H1 (cell line): Measurements from ENCODE around the gene NGEF. TPM values are rescaled to one million over a fixed set of nuclear protein-coding genes. Genes with fewer than 3 reads are reported as not detected.
A peak's percentile ranks its signal among the peaks of the same experiment; 100 is the strongest.

ENCODE experiments used
- CTCF ChIA-PET: fragments of 300-600 bp; sonication (Branson Sonifier 250); formaldehyde crosslinking; loops from one replicate; lab custom pipeline; 2021; ENCODE audit not compliant: partially characterized antibody; lab: Charles Lee
- POLR2A ChIA-PET: fragments of 300-600 bp; sonication (Branson Sonifier 250); formaldehyde crosslinking; loops from one replicate; lab custom pipeline; 2021; ENCODE audit warnings: inconsistent platforms; ENCODE audit not compliant: partially characterized antibody; lab: Charles Lee
- DNase-seq, 2 experiments: peaks; one replicate each; pipeline versions ENCODE4 v3.0.0 to v3.0.0-alpha.2; 2010 to 2022; ENCODE audit warnings: low spot score in 2 of 2, low read depth in 1 of 2, mixed read lengths in 1 of 2
- FAIRE-seq: peaks from 2 replicates; lab custom pipeline; 2011; peaks lifted over from hg19 to GRCh38; lab: Jason Lieb, UNC
- H2AFZ ChIP-seq: 2 replicates; pipeline ENCODE4 v1.8.1; 2012; ENCODE audit warnings: low read length, inconsistent platforms
- H2AK5ac ChIP-seq: 2 replicates; pipeline ENCODE4 v1.6.1; 2013; ENCODE audit warnings: low read depth, low read length
- H2BK120ac ChIP-seq: replicated peaks from 2 replicates; pipeline ENCODE3; 2013; ENCODE audit warnings: low read depth, low read length, inconsistent platforms
- H2BK12ac ChIP-seq: 2 replicates; pipeline ENCODE4 v1.6.1; 2013; ENCODE audit warnings: low read depth, low read length
- H2BK15ac ChIP-seq: 2 replicates; pipeline ENCODE4 v1.6.1; 2013; ENCODE audit warnings: low read length
- H2BK20ac ChIP-seq: 2 replicates; pipeline ENCODE4 v1.6.1; 2013; ENCODE audit warnings: low read length
- H2BK5ac ChIP-seq: 2 replicates; pipeline ENCODE4 v1.6.1; 2013; ENCODE audit warnings: low read depth, low read length
- H3K14ac ChIP-seq: 2 replicates; pipeline ENCODE4 v1.6.1; 2013; ENCODE audit warnings: inconsistent platforms; ENCODE audit not compliant: insufficient read length
- H3K18ac ChIP-seq: 2 replicates; pipeline ENCODE4 v1.6.1; 2013; ENCODE audit warnings: low read length; ENCODE audit errors: extremely low read depth
- H3K23ac ChIP-seq: 2 replicates; pipeline ENCODE4 v1.6.1; 2013; ENCODE audit warnings: inconsistent platforms; ENCODE audit not compliant: insufficient read length
- H3K23me2 ChIP-seq: 2 replicates; pipeline ENCODE4 v1.6.1; 2013; ENCODE audit warnings: low read depth, low read length
- H3K27ac ChIP-seq: 2 replicates; pipeline ENCODE4 v1.6.1; 2011; ENCODE audit warnings: low read depth, low read length, inconsistent platforms
- H3K27me3 ChIP-seq, 4 experiments: replicated peaks in 1 of 4; 1 replicate in 1 of 4; 2 replicates in 3 of 4; pipeline versions ENCODE4 v1.6.1 to v1.8.1; 2011 to 2013; ENCODE audit warnings: low read length in 3 of 4, mild to moderate bottlenecking in 3 of 4, inconsistent platforms in 2 of 4, mixed read lengths in 2 of 4, moderate library complexity in 1 of 4; ENCODE audit not compliant: control insufficient read depth in 3 of 4, insufficient read depth in 3 of 4; ENCODE audit errors: extremely low read depth in 1 of 4
- H3K36me3 ChIP-seq, 4 experiments: 2 replicates each; pipeline versions ENCODE4 v1.6.1 to v1.8.1; 2011 to 2013; ENCODE audit warnings: mild to moderate bottlenecking in 4 of 4, low read length in 3 of 4, moderate library complexity in 2 of 4, control low read depth in 1 of 4, inconsistent platforms in 1 of 4; ENCODE audit not compliant: insufficient read depth in 4 of 4, control insufficient read depth in 2 of 4
- H3K4ac ChIP-seq: replicated peaks from 2 replicates; pipeline ENCODE3; 2013; ENCODE audit warnings: low read length, low read depth, mixed read lengths, inconsistent platforms; ENCODE audit not compliant: insufficient read length
- H3K4me1 ChIP-seq, 4 experiments: replicated peaks in 1 of 4; 1 replicate in 1 of 4; 2 replicates in 3 of 4; pipeline versions ENCODE4 v1.6.1 to v1.8.1; 2011 to 2013; ENCODE audit warnings: low read length in 3 of 4, inconsistent platforms in 2 of 4, mixed read lengths in 1 of 4; ENCODE audit not compliant: insufficient read depth in 4 of 4, control insufficient read depth in 3 of 4
- H3K4me2 ChIP-seq, 2 experiments: 2 replicates each; pipeline versions ENCODE4 v1.6.1 to v1.8.1; 2011 to 2013; ENCODE audit warnings: low read depth in 2 of 2, low read length in 2 of 2, control low read depth in 1 of 2, inconsistent platforms in 1 of 2, mild to moderate bottlenecking in 1 of 2; ENCODE audit not compliant: insufficient read depth in 1 of 2
- H3K4me3 ChIP-seq, 4 experiments: fragments of 200-600, 300-600 bp in 1 of 4; sonication (generic), shearing (Covaris generic), sonication (Bioruptor Twin) in 1 of 4; 2 replicates each; pipeline versions ENCODE4 v1.5.1 to v1.8.1; 2011 to 2016; ENCODE audit warnings: low read length in 4 of 4, low read depth in 3 of 4, control low read depth in 2 of 4, inconsistent platforms in 2 of 4, mild to moderate bottlenecking in 2 of 4, mixed read lengths in 1 of 4, moderate library complexity in 1 of 4; ENCODE audit not compliant: insufficient read depth in 2 of 4; ENCODE audit errors: extremely low read depth in 1 of 4
- H3K56ac ChIP-seq: replicated peaks from 2 replicates; pipeline ENCODE3; 2013; ENCODE audit warnings: low read depth, mild to moderate bottlenecking, mixed read lengths, low read length, inconsistent platforms; ENCODE audit not compliant: insufficient read length
- H3K79me1 ChIP-seq: 2 replicates; pipeline ENCODE4 v1.6.1; 2013; ENCODE audit warnings: low read depth, low read length, control low read depth
- H3K79me2 ChIP-seq, 2 experiments: 2 replicates each; pipeline versions ENCODE4 v1.6.1 to v1.8.1; 2012 to 2013; ENCODE audit warnings: low read length in 2 of 2, mild to moderate bottlenecking in 2 of 2, inconsistent platforms in 1 of 2; ENCODE audit not compliant: insufficient read depth in 2 of 2, control insufficient read depth in 1 of 2
- H3K9ac ChIP-seq, 4 experiments: replicated peaks in 1 of 4; 1 replicate in 1 of 4; 2 replicates in 3 of 4; pipeline versions ENCODE4 v1.6.1 to v1.8.1; 2011 to 2013; ENCODE audit warnings: low read depth in 3 of 4, low read length in 3 of 4, control low read depth in 2 of 4, mild to moderate bottlenecking in 2 of 4, moderate library complexity in 2 of 4, inconsistent platforms in 1 of 4; ENCODE audit errors: extremely low read depth in 1 of 4
- H3K9me3 ChIP-seq, 2 experiments: 2 replicates each; pipeline versions ENCODE4 v1.6.1 to v1.8.1; 2012 to 2013; ENCODE audit warnings: mild to moderate bottlenecking in 2 of 2, moderate library complexity in 2 of 2, control low read depth in 1 of 2, inconsistent platforms in 1 of 2, low read depth in 1 of 2, low read length in 1 of 2, mixed read lengths in 1 of 2; ENCODE audit not compliant: insufficient read depth in 2 of 2
- H4K20me1 ChIP-seq, 2 experiments: replicated peaks in 1 of 2; 2 replicates each; pipeline versions ENCODE3 to v1.8.1; 2011 to 2013; ENCODE audit warnings: inconsistent platforms in 2 of 2, low read length in 2 of 2, mild to moderate bottlenecking in 1 of 2; ENCODE audit not compliant: insufficient read depth in 2 of 2, control insufficient read depth in 1 of 2
- H4K5ac ChIP-seq: 2 replicates; pipeline ENCODE4 v1.6.1; 2013; ENCODE audit warnings: low read length, low read depth, mixed read lengths, inconsistent platforms; ENCODE audit not compliant: insufficient read length
- H4K8ac ChIP-seq: 2 replicates; pipeline ENCODE4 v1.8.0; 2013; ENCODE audit warnings: mild to moderate bottlenecking, moderate library complexity, low read length, inconsistent platforms; ENCODE audit not compliant: insufficient read depth; ENCODE audit errors: extremely low read depth
- H4K91ac ChIP-seq: replicated peaks from 2 replicates; pipeline ENCODE3; 2013; ENCODE audit warnings: low read length, mixed read lengths, inconsistent platforms; ENCODE audit not compliant: insufficient read length
- SIN3A ChIP-seq, 2 experiments: IDR thresholded peaks in 1 of 2; conservative IDR thresholded peaks in 1 of 2; 2 replicates each; pipeline ENCODE4 v1.6.1; 2011 to 2012; ENCODE audit warnings: low read length in 2 of 2, improper control_type of control experiment in 1 of 2, low read depth in 1 of 2, mild to moderate bottlenecking in 1 of 2
- SP1 ChIP-seq: IDR thresholded peaks from 2 replicates; pipeline ENCODE4 v1.6.1; 2011; ENCODE audit warnings: low read depth, low read length
- SUZ12 ChIP-seq: fragments of 200-600 bp; sonication (generic); IDR thresholded peaks from 2 replicates; pipeline ENCODE4 v1.6.1; 2012; ENCODE audit warnings: mild to moderate bottlenecking, inconsistent platforms, low read length, moderate library complexity, mixed read lengths
- TBP ChIP-seq: IDR thresholded peaks from 2 replicates; pipeline ENCODE4 v1.6.1; 2011; ENCODE audit warnings: low read depth, low read length, improper control_type of control experiment
- YY1 ChIP-seq: IDR thresholded peaks from 2 replicates; pipeline ENCODE4 v1.6.1; 2011; ENCODE audit warnings: low read depth, mild to moderate bottlenecking, low read length
- WGBS, 2 experiments: shearing (Covaris generic) in 1 of 2; methylation state at CpG; one replicate each; pipeline versions ENCODE4 v1.1.6 to v1.1.7; 2013 to 2015; ENCODE audit warnings: low lambda C conversion rate in 2 of 2, mixed read lengths in 2 of 2, inconsistent platforms in 1 of 2, low coverage in 1 of 2, missing lambda C conversion rate in 1 of 2; ENCODE audit not compliant: insufficient replicate concordance in 2 of 2, insufficient coverage in 1 of 2, insufficient read length in 1 of 2; ENCODE audit errors: extremely low coverage in 1 of 2, missing lambda C conversion rate in 1 of 2; 5-methylcytosine and 5-hydroxymethylcytosine counted together
- polyA plus RNA-seq, 7 experiments: library from polyadenylated mRNA; depleted of rRNA in 3 of 7; stranded (reverse) in 5 of 7; unstranded in 2 of 7; fragments of >200 nt in 5 of 7; fragments of 200-250 nt in 2 of 7; gene quantifications; 1 replicate in 5 of 7; 2 replicates in 1 of 7; 4 replicates in 1 of 7; pipeline versions ENCODE4 v1.2.1 to v1.2.3, GENCODE V29; 2011 to 2013; ENCODE audit warnings: missing spikeins in 2 of 7, mixed read lengths in 2 of 7
- total RNA-seq: library from RNA; stranded (reverse); fragmentation: NEBNext Ultra II Directional; extraction: Animal tissue kit (Norgen Biotek cat#: 25700); gene quantifications from 2 replicates; pipeline ENCODE4 v1.2.1, GENCODE V29; 2021

NGEF gene
- total and polyA plus RNA-seq, 2 of the 8 experiments (the other 6 are each of a cell fraction or from before 2014, with no cell fraction given) = 2.7 to 3.2 TPM

DNA sequence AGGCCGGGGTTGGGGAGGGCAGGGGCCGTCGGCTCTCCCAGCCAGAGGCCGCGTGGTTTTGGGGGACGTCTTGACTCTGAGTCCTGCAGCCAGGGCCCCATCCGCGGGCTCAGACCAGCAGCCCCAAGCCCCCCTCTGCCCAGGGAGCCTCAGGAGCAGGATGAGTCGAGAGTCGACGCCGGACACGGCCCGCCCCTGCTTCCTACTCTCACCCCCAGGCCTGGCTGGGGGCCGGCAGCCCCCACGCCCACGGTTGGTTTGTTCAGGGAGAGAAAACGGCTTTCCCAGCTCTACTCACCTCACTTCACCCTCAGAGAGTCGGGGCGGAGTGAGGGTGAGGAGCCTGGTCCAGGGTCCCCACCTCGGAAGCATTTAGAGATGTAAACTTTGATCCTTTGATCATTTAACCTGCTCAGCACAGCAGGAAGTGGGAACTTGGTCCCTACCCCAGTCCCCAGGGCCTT is 136.0 kb downstream of the NGEF start:
- Histone ChIP-seq H3K4me3 (peak overlapping the region; percentile 53 to 73 (median 57)), H4K20me1 (peaks cover 0 to 4% of the 10 kb centered on the region in 2 experiments), H2BK20ac (no peak overlapping the region), H3K23ac (no peak overlapping the region), H3K9me3 (no peaks in the 10 kb centered on the region), H3K18ac (no peak overlapping the region), H3K9ac (no peak overlapping the region), H3K4me1 (peaks cover 0 to 4% (median 1%) of the 10 kb centered on the region in 4 experiments; a peak in 3 of 7 replicates), H2AK5ac (no peak overlapping the region), H3K27me3 (peaks cover 0 to 25% (median 18%) of the 10 kb centered on the region in 4 experiments; a peak in 5 of 7 replicates), H3K23me2 (peaks cover 12% of the 10 kb centered on the region; the same call in 1 of the 2 replicates), H3K56ac (no peak overlapping the region), H2AFZ (no peak overlapping the region), H3K4ac (no peak overlapping the region), H2BK120ac (no peak overlapping the region), H4K91ac (no peak overlapping the region), H4K8ac (peak overlapping the region; percentile 57), H2BK15ac (no peak overlapping the region), H3K79me1 (no peaks in the 10 kb centered on the region), H2BK12ac (no peak overlapping the region), H4K5ac (no peak overlapping the region), H2BK5ac (no peak overlapping the region), H3K36me3 (no peaks in the 10 kb centered on the region), H3K27ac (no peak overlapping the region), H3K79me2 (no peaks in the 10 kb centered on the region), H3K4me2 (peak overlapping the region; percentile 51 to 84), H3K14ac (no peak overlapping the region)
- FAIRE-seq (no peak), DNase-seq (no peak)
- CTCF ChIA-PET = interaction anchor here (0.9 to 1.0 kb wide), 2 partner anchors 10 to 11 kb away, joined by 3 to 4 read pairs; no protein-coding TSS in a partner anchor
- 43% methylated on average over 13 of the region's 21 CpGs; no CpG with 5 or more reads in 1 of the 2 experiments for WGBS, 2 experiments
- POLR2A ChIA-PET = no interaction called here
- no peak for TF ChIP-seq TBP
- TF ChIP-seq YY1 = no peak
- TF ChIP-seq SP1 = no peak
- no peak for TF ChIP-seq SUZ12
- TF ChIP-seq SIN3A (conservative IDR thresholded peaks at IDR 0.05 in 1 of 2, IDR thresholded peaks at IDR 0.05 in 1 of 2; ENCODE audit: low read depth in 1 of 2, low read length in 2 of 2) = no peak
